Activated effector memory CD4-positive, alpha-beta T cell treated with anti-CD3 and anti-CD28 coated beads, Interleukin-2, amount 50 U/mL, for 16 hours (primary cell): ENCODE results near the gene PDZD2.
"Not testable (repeated sequence)": the region's sequence is repeated elsewhere in the genome, so short reads cannot be mapped to it uniquely, and the experiment has no call there.

Source experiments
- DNase-seq: peaks from one replicate; pipeline ENCODE4 v3.0.0-alpha.2; 2020

The PDZD2 gene

DNA sequence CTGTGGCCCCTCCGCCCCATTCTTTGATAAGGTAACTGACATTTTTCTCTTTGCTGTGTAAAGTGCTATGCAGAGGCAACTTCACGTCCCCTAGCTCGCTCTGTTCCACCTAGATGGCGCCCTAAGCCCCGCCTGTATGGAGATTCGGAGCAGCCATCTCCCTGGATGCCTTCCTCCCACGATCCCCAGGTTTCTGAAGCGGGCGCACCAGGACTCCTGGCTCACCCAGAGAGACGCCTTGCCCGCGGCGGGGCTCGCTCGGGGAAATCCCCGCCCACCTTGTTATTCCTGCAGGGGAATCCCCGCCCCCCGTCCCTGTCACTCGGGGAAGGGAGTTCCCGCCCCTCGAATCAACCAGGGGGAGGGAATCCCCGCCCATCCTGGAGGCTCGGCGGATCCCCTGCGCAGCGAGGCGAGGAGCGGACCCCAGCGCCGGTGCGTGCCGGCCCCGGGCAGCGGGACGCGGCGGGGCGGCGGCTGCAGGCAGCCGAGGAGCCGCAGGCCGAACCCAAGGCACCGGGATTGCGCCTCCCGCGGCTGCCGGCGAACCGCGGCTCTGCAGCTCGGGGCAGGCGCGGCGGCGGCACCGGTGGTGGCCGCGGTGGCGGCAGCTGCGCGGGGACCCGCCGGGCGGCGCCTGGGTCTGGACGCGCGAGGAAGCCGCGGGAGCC, at the start of gene PDZD2:
Gene PDZD2, plus strand, starts transcription at position 384 of the 671 bp plus-strand sequence.
- peak; percentile 92 for DNase-seq

GRCh38 chr5:31593665-31594064, 45.3 kb upstream of the PDZD2 start:
- no peak for DNase-seq

DNA sequence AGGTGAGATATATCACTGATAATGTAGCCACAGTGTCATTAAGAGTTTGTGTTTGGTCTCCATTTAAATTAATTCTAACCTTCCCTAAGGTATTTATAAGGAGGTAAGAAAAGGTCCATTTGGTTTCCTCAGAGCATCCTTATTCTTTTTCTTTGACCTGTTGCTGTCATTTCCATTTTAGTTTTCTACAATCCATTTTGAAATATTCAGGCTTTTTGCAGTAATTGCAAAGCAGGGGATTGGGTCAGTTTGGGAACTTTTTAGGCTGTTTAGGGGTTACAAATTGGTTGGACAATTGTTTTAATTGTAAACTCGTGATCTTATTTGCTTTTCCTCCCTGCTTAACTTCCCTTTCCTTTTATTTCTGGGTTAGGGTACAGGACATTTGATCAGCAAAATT, 42.6 kb upstream of the PDZD2 start:
- no peak for DNase-seq

DNA sequence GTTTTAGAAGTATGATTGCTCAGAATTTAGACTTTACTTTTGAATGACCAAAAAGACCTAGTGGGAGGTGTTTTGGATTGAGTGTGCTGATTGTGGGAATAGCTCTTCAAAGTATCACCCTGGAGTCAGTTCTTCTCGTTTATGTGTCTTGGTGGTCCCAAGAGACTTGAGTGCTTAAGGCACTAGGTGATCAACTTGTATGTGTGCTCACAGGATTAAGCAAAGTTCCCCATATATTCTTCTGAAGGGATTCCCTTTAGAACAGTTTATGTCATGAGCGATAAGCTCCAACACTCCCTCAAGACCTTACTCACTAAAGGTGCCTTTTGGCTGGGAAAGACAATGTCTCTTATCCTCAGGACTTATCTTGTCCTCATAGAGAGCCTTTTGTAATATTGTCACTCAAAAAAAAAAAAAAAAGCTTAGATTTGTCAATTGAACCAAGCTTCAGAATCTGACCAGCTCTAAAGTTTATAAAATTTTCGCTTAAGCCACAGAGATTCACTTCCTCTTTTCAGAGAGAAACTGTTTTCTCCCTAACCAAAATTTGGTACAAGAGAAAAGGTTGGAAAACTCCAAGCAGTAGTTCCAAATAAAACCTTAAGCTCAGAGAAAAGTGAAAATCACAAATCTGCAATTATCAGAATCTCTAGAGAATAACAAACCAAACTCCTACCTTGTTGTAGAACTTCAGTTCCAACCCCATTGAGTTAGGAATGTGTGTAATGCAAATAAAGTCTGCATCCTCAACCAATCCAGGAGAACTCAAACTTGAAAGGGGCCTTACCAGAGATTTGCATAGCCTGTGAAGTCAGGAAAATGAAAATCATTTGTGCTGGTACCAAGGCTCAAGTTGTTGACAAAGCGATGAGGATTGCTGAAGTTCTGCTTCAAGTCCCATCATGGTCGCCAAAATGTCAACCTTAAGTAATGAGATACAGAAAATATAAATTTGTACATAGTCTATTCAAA, 40.0 kb upstream of the PDZD2 start:
- no peak for DNase-seq

DNA sequence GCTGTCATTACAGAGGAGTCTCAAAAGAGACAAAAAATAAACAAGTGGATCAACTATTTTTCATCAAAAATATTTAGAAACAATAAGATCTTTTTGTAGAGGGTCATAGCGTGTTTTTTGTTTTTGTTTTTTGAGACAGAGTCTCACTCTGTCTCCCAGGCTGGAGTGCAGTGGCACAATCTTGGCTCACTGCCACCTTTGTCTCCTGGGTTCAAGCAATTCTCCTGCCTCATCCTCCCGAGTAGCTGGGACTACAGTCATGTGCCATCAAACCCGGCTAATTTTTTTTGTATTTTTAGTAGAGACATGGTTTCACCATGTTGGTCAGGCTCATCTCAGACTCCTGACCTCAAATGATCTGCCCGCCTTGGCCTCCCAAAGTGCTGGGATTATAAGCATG, 36.6 kb upstream of the PDZD2 start:
- DNase-seq: not testable (repeated sequence)

DNA sequence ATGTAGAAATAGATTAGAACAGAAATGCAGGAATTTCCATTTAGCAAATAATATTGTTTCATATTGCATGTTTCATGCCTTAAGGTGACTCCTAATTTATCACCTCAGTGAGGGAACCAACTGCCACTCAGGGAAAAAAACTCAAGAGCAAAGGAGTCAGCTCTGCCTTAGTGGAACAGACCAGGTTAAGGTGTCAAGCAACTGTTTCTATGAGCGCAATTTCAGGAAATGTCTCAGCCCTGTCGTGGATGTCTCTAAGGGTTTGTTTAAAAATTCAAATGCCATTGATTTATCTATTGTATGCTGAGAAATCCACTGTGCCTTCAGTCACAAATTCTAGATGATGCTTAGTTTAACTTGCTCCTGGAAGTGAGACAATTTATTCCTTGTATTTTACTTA, 34.7 kb upstream of the PDZD2 start:
- no peak for DNase-seq

DNA sequence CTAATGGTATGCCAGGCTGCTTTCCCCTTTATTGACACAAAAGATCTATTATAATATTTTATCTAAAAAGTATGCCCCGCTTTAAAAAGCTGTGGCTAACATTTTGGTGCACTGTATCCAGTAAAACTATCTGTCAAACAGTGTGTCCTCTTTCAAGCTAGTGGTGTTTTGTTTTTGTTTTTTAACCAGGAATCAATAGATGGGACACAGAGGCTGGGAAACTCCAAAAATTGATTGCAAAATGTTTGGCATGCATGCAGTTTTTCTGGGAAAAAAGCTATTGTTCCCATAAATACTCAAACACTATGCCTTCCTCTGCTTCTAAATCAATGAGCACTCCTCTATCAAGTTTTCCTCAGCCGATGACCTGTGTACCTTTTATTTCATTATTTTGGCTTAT, 34.3 kb upstream of the PDZD2 start:
- DNase-seq: no peak

GRCh38 chr5:31605920-31606319, 33.0 kb upstream of the PDZD2 start:
- no peak for DNase-seq

GRCh38 chr5:31607546-31607945, 31.4 kb upstream of the PDZD2 start:
- DNase-seq: no peak

DNA sequence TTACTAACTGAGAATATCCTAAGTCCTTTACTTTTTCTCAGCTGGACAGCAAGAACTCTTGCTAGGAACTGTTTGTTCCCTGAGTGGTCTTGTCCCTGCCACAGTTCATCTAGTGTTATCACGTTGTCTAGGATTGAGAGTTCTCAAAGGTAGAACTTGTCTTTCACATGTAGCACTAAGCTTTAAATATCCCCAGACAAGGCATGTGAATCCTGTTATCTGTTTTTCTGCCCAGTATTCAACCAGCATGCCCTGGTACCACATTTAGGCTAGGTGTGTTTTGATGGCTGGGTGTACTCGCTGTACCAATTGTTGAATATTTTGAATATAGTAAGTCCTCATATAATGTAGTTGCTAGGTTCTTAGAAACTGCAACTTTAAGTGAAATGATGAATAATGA, 27.9 kb upstream of the PDZD2 start:
- DNase-seq: no peak

- DNase-seq: no peak
These were observed 25.3 kb upstream of the PDZD2 start for GRCh38 chr5:31613651-31614050.

- DNase-seq: no peak
These were observed 24.5 kb upstream of the PDZD2 start for GRCh38 chr5:31614151-31615020.

- DNase-seq: no peak
These were observed 21.1 kb upstream of the PDZD2 start for GRCh38 chr5:31617867-31618266.

- no peak for DNase-seq
These were observed 18.9 kb upstream of the PDZD2 start for GRCh38 chr5:31620026-31620425.

DNA sequence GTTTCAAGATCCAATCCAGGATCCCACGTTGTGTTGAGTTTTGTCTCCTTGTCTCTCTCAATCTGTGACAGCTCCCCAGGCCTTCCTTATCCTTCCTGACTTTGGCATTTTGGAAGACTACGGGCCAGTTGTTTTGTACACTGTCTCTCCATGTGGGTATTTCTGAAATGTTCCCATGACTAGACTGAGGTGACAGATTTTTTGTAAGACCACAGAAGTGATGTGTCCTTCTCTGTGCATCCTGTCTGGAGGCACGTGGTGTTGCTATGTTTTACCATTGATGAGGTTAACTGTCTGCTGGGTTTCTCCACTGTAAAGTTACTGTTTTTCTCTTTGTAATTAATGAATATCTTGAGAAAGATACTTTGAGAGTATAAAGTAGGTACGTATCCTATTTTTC, 15.7 kb upstream of the PDZD2 start:
- no peak for DNase-seq

DNA sequence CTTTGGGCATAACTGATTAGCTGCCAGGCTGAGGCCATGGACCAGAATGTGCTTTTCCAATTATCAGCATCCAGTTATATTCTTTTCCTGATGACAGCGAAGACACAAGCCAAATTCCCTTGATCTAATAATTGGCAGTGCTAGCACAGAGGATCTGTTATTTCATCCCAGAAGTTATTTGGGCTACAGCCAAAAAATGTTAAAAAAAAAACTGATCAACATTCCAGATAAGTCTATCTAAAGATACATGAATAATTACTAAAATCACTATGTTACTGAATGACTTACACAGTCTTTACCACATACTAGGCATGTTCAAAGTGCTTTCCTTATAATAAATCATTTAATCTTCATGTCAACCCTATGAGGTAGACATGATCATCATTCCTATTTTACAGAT, 13.5 kb upstream of the PDZD2 start:
- DNase-seq: no peak

GRCh38 chr5:31626156-31626555, 12.8 kb upstream of the PDZD2 start:
- no peak for DNase-seq

DNA sequence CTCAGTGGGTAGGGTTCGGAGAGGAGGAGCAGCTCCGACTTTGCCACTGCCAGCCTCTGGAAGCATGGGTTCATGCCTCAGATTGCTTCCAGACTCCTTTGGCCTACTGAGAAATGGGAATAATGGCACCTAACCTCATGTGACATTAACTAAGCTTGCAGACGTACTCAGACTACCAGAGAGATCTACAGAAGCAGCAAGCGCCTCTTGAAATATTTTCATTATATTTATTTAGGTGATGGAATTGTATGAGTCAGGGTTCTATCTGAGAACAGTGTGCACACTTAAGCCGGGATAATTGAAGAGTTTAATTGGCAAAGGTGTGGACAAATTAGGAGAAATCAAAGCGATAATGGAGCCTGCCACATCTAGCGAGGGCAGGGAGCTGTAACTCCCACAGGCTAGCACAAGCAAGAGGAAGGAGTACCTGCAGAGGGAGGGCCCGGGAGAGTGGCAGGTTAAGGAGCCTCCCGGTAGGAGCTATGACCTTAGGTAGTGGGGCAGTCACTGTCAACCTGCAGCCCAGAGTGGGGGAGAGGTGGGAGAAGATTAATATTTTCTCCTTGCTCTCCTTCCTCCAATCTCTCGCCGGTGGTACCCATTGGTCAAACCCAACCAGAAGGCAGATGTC, 12.2 kb upstream of the PDZD2 start:
- no peak for DNase-seq

DNA sequence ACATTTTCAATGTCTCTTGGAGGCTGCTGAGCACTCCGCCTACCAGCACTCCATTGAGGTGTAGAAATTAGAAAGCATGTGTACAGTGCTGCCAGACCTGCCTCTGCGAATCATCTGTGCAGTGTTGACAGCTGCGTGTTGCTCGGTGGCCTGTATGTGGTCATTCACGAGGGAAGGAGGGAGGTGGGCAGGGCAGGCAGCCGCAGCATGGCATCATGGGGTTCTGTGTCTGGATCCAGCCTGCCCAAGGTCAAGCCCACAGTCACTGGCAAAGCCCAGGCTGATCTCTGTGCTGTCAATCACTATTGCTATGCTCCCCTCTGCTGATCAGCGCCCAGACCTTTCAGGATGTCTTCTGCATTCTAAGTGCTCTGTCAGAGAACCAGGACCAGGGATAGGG, 8.0 kb upstream of the PDZD2 start:
- DNase-seq: no peak

DNA sequence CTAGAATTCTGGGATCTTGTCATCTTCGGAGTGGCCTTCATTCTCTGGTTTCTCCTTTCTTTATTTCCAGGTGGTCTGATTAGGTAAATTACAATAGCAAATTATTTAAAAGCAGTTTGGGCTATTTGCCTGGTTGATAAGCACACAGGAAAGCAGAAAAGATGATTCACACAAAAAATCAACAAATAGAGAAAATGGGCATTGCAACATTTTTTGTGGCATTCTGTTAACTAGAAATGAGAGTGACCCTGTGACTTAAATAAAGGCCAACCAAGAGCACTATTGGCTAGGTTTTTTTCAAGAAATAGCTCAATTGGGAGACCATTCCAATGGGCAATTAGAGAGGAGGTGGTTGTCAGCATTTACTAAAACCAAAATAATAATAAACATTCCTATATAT, 6.5 kb upstream of the PDZD2 start:
- no peak for DNase-seq

DNA sequence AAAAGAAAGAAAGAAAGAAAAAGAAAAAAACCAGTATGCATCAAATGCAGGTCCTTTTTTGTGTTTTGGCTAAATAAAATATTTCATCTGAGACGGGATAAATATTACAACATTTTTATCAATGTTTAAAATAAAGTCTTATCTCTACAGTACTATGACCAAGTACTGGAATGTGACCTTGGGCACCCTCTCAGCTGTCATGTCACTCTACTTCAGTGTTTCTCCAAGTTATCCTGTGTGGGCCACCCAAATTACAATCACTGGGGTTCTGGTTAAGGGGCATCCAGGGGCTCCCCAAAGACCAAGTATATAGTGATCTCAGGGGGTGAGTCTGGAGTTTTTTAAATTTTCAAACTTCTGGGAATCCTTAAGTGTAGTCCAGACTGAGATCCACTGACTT, 3.5 kb upstream of the PDZD2 start:
- no peak for DNase-seq

DNA sequence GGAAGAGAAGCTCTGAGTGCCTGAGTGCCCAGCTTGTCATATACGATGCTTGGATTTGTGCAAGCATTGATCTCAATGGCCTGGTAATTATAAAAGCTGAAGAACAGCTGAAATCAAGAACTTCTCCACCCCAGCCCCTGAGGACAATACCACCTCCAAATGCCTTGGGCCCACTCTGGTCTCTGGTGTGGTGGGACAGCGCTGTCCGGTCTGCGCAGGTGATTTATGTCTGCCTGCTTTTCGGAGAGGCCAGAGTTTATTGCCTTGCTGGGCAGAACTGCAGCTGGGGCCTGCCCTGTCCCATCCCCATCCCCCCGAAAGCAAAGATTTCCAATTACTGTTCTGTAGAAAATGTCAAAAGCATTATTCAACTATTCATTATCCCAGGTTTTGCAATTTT, 1.1 kb upstream of the PDZD2 start:
- DNase-seq: no peak

GRCh38 chr5:31638345-31638744, 586 bp upstream of the PDZD2 start:
- no peak for DNase-seq
